Neuronal stem cell (in vitro differentiated cells): ENCODE measurements around the gene PDAP1.
A peak's percentile ranks its signal among the peaks of the same experiment; 100 is the strongest.

Experiments used
- DNase-seq: peaks from one replicate; pipeline ENCODE4 v3.0.0-alpha.2; 2013; ENCODE audit warnings: low spot score
- H2AFZ ChIP-seq: one replicate; pipeline ENCODE4 v1.6.1; 2013; ENCODE audit warnings: mild to moderate bottlenecking, low read length, inconsistent platforms
- H2AK5ac ChIP-seq: 2 replicates; pipeline ENCODE4 v1.6.1; 2013; ENCODE audit warnings: low read depth, mild to moderate bottlenecking, inconsistent platforms, low read length, moderate library complexity, mixed read lengths
- H2BK120ac ChIP-seq: 2 replicates; pipeline ENCODE4 v1.6.1; 2013; ENCODE audit warnings: low read depth, mild to moderate bottlenecking, inconsistent platforms, low read length, moderate library complexity, mixed read lengths
- H2BK12ac ChIP-seq: one replicate; pipeline ENCODE4 v1.6.1; 2013; ENCODE audit warnings: low read length, inconsistent platforms
- H2BK15ac ChIP-seq: 2 replicates; pipeline ENCODE4 v1.6.1; 2013; ENCODE audit warnings: mild to moderate bottlenecking, low read length, inconsistent platforms, mixed read lengths
- H2BK5ac ChIP-seq: one replicate; pipeline ENCODE4 v1.6.1; 2013; ENCODE audit warnings: inconsistent platforms, mild to moderate bottlenecking, low read length, moderate library complexity
- H3K14ac ChIP-seq: one replicate; pipeline ENCODE4 v1.6.1; 2013; ENCODE audit warnings: low read length, inconsistent platforms
- H3K18ac ChIP-seq: 2 replicates; pipeline ENCODE4 v1.6.1; 2013; ENCODE audit warnings: low read length, inconsistent platforms
- H3K23ac ChIP-seq: 2 replicates; pipeline ENCODE4 v1.6.1; 2013; ENCODE audit warnings: low read depth, mild to moderate bottlenecking, mixed read lengths, low read length, inconsistent platforms; ENCODE audit not compliant: poor library complexity
- H3K27ac ChIP-seq: replicated peaks from 3 replicates; pipeline ENCODE4 v1.5.1; 2013; ENCODE audit warnings: low read length, inconsistent platforms
- H3K27me3 ChIP-seq, 3 experiments: 2 replicates each; pipeline ENCODE4 v1.6.1; 2013; ENCODE audit warnings: low read length in 3 of 3, mild to moderate bottlenecking in 2 of 3, inconsistent platforms in 1 of 3, low read depth in 1 of 3, mixed read lengths in 1 of 3, moderate library complexity in 1 of 3; ENCODE audit not compliant: control insufficient read depth in 3 of 3, insufficient read depth in 3 of 3
- H3K36me3 ChIP-seq, 2 donors: replicated peaks in 1 of 2; 2 replicates each; pipeline ENCODE4 v1.6.1; 2013; ENCODE audit warnings: low read length in 2 of 2; ENCODE audit not compliant: control insufficient read depth in 2 of 2, insufficient read depth in 2 of 2
- H3K4ac ChIP-seq: 2 replicates; pipeline ENCODE4 v1.6.1; 2013; ENCODE audit warnings: inconsistent platforms, mild to moderate bottlenecking, low read length, moderate library complexity
- H3K4me1 ChIP-seq, 2 donors: 1 replicate in 1 of 2; 2 replicates in 1 of 2; pipeline ENCODE4 v1.6.1; 2013; ENCODE audit warnings: low read length in 2 of 2, low read depth in 1 of 2; ENCODE audit not compliant: control insufficient read depth in 2 of 2, insufficient read depth in 1 of 2
- H3K4me2 ChIP-seq: one replicate; pipeline ENCODE4 v1.6.1; 2013; ENCODE audit warnings: mild to moderate bottlenecking, low read length, inconsistent platforms; ENCODE audit not compliant: insufficient read depth, poor library complexity, severe bottlenecking
- H3K4me3 ChIP-seq, 2 donors: 2 replicates each; pipeline ENCODE4 v1.5.1; 2013; ENCODE audit warnings: low read length in 2 of 2, mild to moderate bottlenecking in 2 of 2, inconsistent platforms in 1 of 2, moderate library complexity in 1 of 2
- H3K79me1 ChIP-seq: one replicate; pipeline ENCODE4 v1.6.1; 2013; ENCODE audit warnings: low read depth, mild to moderate bottlenecking, inconsistent platforms, low read length, moderate library complexity
- H3K9ac ChIP-seq: one replicate; pipeline ENCODE4 v1.6.1; 2013; ENCODE audit warnings: mild to moderate bottlenecking, low read depth, low read length, inconsistent platforms; ENCODE audit not compliant: poor library complexity
- H3K9me3 ChIP-seq, 2 donors: replicated peaks in 1 of 2; 2 replicates each; pipeline versions ENCODE3 to v1.6.1; 2013; ENCODE audit warnings: low read length in 2 of 2, mild to moderate bottlenecking in 2 of 2, inconsistent platforms in 1 of 2, low read depth in 1 of 2, mixed read lengths in 1 of 2, moderate library complexity in 1 of 2; ENCODE audit not compliant: control insufficient read depth in 2 of 2, insufficient read depth in 1 of 2
- H4K8ac ChIP-seq: one replicate; pipeline ENCODE4 v1.6.1; 2013; ENCODE audit warnings: low read depth, mild to moderate bottlenecking, inconsistent platforms, low read length, moderate library complexity
- H4K91ac ChIP-seq: one replicate; pipeline ENCODE4 v1.6.1; 2013; ENCODE audit warnings: low read length, low read depth, mild to moderate bottlenecking, inconsistent platforms; ENCODE audit not compliant: poor library complexity
- WGBS, 2 donors: extraction: QIAGEN DNeasy Blood & Tissue Kit; methylation state at CpG; one replicate each; pipeline ENCODE4 v1.1.7; 2013; ENCODE audit warnings: missing lambda C conversion rate in 2 of 2, mixed read lengths in 1 of 2; ENCODE audit not compliant: insufficient read length in 2 of 2, insufficient replicate concordance in 1 of 2; ENCODE audit errors: extremely low coverage in 2 of 2; 5-methylcytosine and 5-hydroxymethylcytosine counted together

The PDAP1 gene

GRCh38 chr7:99410635-99411034 is 2.2 kb upstream of the PDAP1 start:
- Histone ChIP-seq H3K4me1 (peaks cover 2 to 18% of the 10 kb centered on the region in 2 donors), H2AFZ (no peak overlapping the region), H3K36me3 (peaks cover 20 to 58% of the 10 kb centered on the region in 2 donors), H3K27me3 (no peaks in the 10 kb centered on the region), H3K4me3 (no peak overlapping the region), H4K91ac (no peak overlapping the region), H3K4me2 (no peak overlapping the region), H3K9ac (no peak overlapping the region), H3K4ac (no peak overlapping the region), H2BK120ac (no peak overlapping the region), H3K14ac (no peak overlapping the region), H2BK15ac (no peak overlapping the region), H3K27ac (no peak overlapping the region), H2BK5ac (no peak overlapping the region), H3K23ac (no peak overlapping the region), H3K9me3 (no peaks in the 10 kb centered on the region), H2AK5ac (no peak overlapping the region), H3K79me1 (peaks cover 14% of the 10 kb centered on the region), H3K18ac (no peak overlapping the region), H2BK12ac (no peak overlapping the region), H4K8ac (no peak overlapping the region)
- no peak for DNase-seq
- no CpG with 5 or more reads among the region's 2 CpGs for WGBS, 2 donors

- no peak overlapping the region for H2BK15ac ChIP-seq
- no peak for DNase-seq
- no peak overlapping the region for H2BK12ac ChIP-seq
- peaks cover 20 to 57% of the 10 kb centered on the region in 2 donors for H3K36me3 ChIP-seq
- H2AK5ac ChIP-seq, result no peak overlapping the region
- H2BK5ac ChIP-seq, result no peak overlapping the region
- H3K4me1 ChIP-seq, result peaks cover 2 to 18% of the 10 kb centered on the region in 2 donors
- no peak overlapping the region for H3K23ac ChIP-seq
- no peaks in the 10 kb centered on the region for H3K9me3 ChIP-seq
- peaks cover 17% of the 10 kb centered on the region for H3K79me1 ChIP-seq
- H2AFZ ChIP-seq, result no peak overlapping the region
- H4K91ac ChIP-seq, result no peak overlapping the region
- no peak overlapping the region for H3K27ac ChIP-seq
- no peak overlapping the region for H4K8ac ChIP-seq
- H3K27me3 ChIP-seq, result no peaks in the 10 kb centered on the region
- peak overlapping the region in 1 of 2 donors; percentile 95 for H3K4me3 ChIP-seq
- H3K4ac ChIP-seq, result no peak overlapping the region
- H3K9ac ChIP-seq, result no peak overlapping the region
- H3K14ac ChIP-seq, result no peak overlapping the region
- H2BK120ac ChIP-seq, result no peak overlapping the region
- H3K18ac ChIP-seq, result no peak overlapping the region
- peak overlapping the region; percentile 66 for H3K4me2 ChIP-seq
- no CpG with 5 or more reads among the region's 3 CpGs for WGBS, 2 donors
These were observed 1.4 kb upstream of the PDAP1 start for GRCh38 chr7:99409806-99410205.

GRCh38 chr7:99409192-99409572 is 785 bp upstream of the PDAP1 start:
- peaks cover 21 to 57% of the 10 kb centered on the region in 2 donors for H3K36me3 ChIP-seq
- H3K14ac ChIP-seq, result no peak overlapping the region
- H3K9ac ChIP-seq, result peak overlapping the region; percentile 91
- peaks cover 22% of the 10 kb centered on the region for H3K79me1 ChIP-seq
- no peaks in the 10 kb centered on the region for H3K9me3 ChIP-seq
- H3K23ac ChIP-seq, result no peak overlapping the region
- H2AFZ ChIP-seq, result peak overlapping the region; percentile 95
- H3K27ac ChIP-seq, result peak overlapping the region; percentile 82
- no peak overlapping the region for H4K91ac ChIP-seq
- H3K4me3 ChIP-seq, result peak overlapping the region; percentile 95 to 98
- H2BK5ac ChIP-seq, result peak overlapping the region; percentile 79
- H2AK5ac ChIP-seq, result no peak overlapping the region
- H2BK120ac ChIP-seq, result no peak overlapping the region
- no peak overlapping the region for H3K4ac ChIP-seq
- peak overlapping the region; percentile 66 for H3K4me2 ChIP-seq
- no peak for DNase-seq
- H3K27me3 ChIP-seq, result no peaks in the 10 kb centered on the region
- H4K8ac ChIP-seq, result no peak overlapping the region
- H2BK12ac ChIP-seq, result no peak overlapping the region
- H2BK15ac ChIP-seq, result no peak overlapping the region
- peak overlapping the region; percentile 51 for H3K18ac ChIP-seq
- H3K4me1 ChIP-seq, result peaks cover 2 to 18% of the 10 kb centered on the region in 2 donors
- WGBS, 2 donors, result no CpG with 5 or more reads among the region's 18 CpGs

- Histone ChIP-seq H2BK12ac (no peak overlapping the region), H2AFZ (peak overlapping the region; percentile 95), H3K9me3 (no peaks in the 10 kb centered on the region), H3K9ac (peak overlapping the region; percentile 95), H3K36me3 (peaks cover 30 to 57% of the 10 kb centered on the region in 2 donors), H3K27me3 (no peaks in the 10 kb centered on the region), H2BK15ac (no peak overlapping the region), H4K8ac (no peak overlapping the region), H3K4me2 (peak overlapping the region; percentile 56), H3K79me1 (peaks cover 22% of the 10 kb centered on the region), H3K4ac (no peak overlapping the region), H2BK120ac (peak overlapping the region; percentile 5), H2AK5ac (peak overlapping the region; percentile 38), H3K27ac (peak overlapping the region; percentile 63), H3K18ac (peak overlapping the region; percentile 96), H3K23ac (peak overlapping the region; percentile 56), H3K4me3 (peak overlapping the region; percentile 95 to 98), H3K4me1 (peaks cover 2 to 18% of the 10 kb centered on the region in 2 donors), H4K91ac (no peak overlapping the region), H3K14ac (peak overlapping the region; percentile 65), H2BK5ac (peak overlapping the region; percentile 79)
- no CpG with 5 or more reads among the region's 28 CpGs for WGBS, 2 donors
- DNase-seq, result no peak
These were observed 472 bp downstream of the PDAP1 start for GRCh38 chr7:99407872-99408378.
